Left ventricle myocardium inferior (tissue), 1 donor: ENCODE results near the gene TFF3. TPM values are rescaled to one million over a fixed set of nuclear protein-coding genes. Genes with fewer than 3 reads are reported as not detected.

ENCODE experiments used
- DNase-seq: peaks from one replicate; pipeline ENCODE4 v3.0.0-alpha.2; 2020
- H3K27ac ChIP-seq: fragments of 200-600 bp; replicated peaks from 2 replicates; pipeline ENCODE4 v1.8.0; 2021
- H3K27me3 ChIP-seq: fragments of 200-600 bp; 2 replicates; pipeline ENCODE4 v1.8.0; 2021; ENCODE audit warnings: low read depth
- H3K36me3 ChIP-seq: fragments of 200-600 bp; 2 replicates; pipeline ENCODE4 v1.8.0; 2021
- H3K4me1 ChIP-seq: fragments of 200-600 bp; 2 replicates; pipeline ENCODE4 v1.8.0; 2021
- H3K4me3 ChIP-seq: fragments of 200-600 bp; 2 replicates; pipeline ENCODE4 v1.8.0; 2021; ENCODE audit warnings: mild to moderate bottlenecking, moderate library complexity
- H3K9me3 ChIP-seq: fragments of 200-600 bp; replicated peaks from 2 replicates; pipeline ENCODE4 v1.8.0; 2021
- intact Hi-C: fragments of 100-400 bp; cut with micrococcal nuclease; formaldehyde crosslinking; loops from one replicate; pipeline ENCODE4 v1.11.0; 2022
- long read RNA-seq: library from polyadenylated mRNA; unstranded; transcript quantifications from one replicate; pipeline ENCODE4 v2.0.0, GENCODE V29; 2021
- total RNA-seq: library from RNA; stranded (reverse); fragmentation: NEBNext Ultra II Directional; extraction: Animal tissue kit (Norgen Biotek cat#: 25700); gene quantifications from one replicate; pipeline ENCODE4 v1.2.1, GENCODE V29; 2021
- TF ChIP-seq, protein P1 (sequence below): fragments of 200-600 bp; IDR thresholded peaks from 2 replicates; pipeline ENCODE4 v1.8.0; 2021; ENCODE audit warnings: antibody characterized with exemption, mild to moderate bottlenecking, borderline replicate concordance
- donor health status: DM: no; HTN: yes; CAD: no; lungs with severe emphysema.

The TFF3 gene, protein sequence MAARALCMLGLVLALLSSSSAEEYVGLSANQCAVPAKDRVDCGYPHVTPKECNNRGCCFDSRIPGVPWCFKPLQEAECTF
- total RNA-seq: 2.9 TPM
- long read RNA-seq, partial matches to known transcripts: 0 of 1 reads
- long read RNA-seq, other reads (novel, unspliced or antisense): 1 of 1 reads

DNA sequence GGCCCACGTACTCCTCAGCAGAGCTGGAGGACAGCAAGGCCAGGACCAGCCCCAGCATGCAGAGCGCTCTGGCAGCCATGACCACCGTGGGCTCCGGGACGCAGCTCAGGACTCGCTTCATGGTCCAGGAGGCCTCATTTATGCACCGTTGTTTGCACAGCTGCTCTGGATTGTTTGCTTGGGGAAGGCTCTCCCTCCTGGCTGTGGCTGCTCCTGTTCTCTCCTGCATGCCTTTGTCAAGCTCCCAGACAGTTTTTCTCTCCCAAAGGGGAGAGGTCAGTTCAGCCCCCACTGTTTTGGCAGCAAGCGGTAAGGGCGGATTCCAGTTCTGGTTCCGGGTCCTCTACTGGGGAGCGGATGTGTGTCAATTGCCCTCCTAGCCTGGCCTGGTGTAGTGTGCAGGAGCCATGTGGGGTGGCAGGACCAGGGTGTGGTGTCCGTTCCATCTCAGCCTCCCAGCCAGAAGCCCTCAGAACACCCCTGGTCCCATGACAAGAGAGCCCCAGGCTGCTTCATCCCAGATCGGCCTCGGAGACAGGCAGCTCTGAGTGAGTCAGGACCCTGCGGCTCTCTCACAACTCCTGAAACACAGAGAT, at the start of gene TFF3:
TFF3 (minus strand) TSS at position 114 of the 596 bp plus-strand sequence; CDS start at position 79, 35 bp downstream.
- Histone ChIP-seq H3K4me1 (peaks cover 15% of the 10 kb centered on the region), H3K9me3 (no peaks in the 10 kb centered on the region), H3K4me3 (no peak within 1 kb of the TSS), H3K27ac (peak within 1 kb of the TSS; percentile 60), H3K36me3 (no peaks in the 10 kb centered on the region), H3K27me3 (peaks cover 3% of the 10 kb centered on the region)
- intact Hi-C loops: no loop called here
- no peak for DNase-seq
- TF ChIP-seq, protein P1, sequence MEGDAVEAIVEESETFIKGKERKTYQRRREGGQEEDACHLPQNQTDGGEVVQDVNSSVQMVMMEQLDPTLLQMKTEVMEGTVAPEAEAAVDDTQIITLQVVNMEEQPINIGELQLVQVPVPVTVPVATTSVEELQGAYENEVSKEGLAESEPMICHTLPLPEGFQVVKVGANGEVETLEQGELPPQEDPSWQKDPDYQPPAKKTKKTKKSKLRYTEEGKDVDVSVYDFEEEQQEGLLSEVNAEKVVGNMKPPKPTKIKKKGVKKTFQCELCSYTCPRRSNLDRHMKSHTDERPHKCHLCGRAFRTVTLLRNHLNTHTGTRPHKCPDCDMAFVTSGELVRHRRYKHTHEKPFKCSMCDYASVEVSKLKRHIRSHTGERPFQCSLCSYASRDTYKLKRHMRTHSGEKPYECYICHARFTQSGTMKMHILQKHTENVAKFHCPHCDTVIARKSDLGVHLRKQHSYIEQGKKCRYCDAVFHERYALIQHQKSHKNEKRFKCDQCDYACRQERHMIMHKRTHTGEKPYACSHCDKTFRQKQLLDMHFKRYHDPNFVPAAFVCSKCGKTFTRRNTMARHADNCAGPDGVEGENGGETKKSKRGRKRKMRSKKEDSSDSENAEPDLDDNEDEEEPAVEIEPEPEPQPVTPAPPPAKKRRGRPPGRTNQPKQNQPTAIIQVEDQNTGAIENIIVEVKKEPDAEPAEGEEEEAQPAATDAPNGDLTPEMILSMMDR: no peak

DNA sequence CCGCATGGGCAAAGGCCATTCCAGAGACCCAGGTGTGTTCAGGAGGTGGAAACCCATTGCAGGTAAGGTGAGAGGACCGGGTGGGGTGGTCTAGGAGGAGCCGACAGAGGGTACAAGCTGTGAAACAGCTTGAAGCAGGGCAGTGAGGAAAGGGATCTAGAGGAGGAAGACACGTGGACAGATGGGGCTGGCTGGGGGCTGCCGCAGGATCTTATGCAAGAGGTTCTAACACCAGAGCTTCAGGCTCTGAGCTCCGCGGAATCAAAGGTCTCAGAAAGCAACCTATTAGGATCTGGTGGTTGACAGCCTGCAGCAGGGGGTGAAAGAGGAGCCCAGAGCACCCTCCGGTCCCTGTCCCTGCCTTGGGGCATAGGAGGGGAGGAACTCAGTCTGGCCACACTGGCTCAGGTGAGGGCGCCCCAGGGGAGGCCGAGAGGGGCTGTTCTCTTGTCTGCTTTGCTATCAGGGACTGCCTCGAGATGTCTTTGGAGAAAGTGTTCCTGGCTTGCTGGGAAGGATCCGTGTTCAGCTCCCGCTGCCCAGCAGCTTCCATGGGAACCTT, 49.2 kb upstream of the TFF3 start:
- intact Hi-C loops: no loop called here
- H3K4me3 ChIP-seq: no peak overlapping the region
- H3K27me3 ChIP-seq: peaks cover 95% of the 10 kb centered on the region

DNA sequence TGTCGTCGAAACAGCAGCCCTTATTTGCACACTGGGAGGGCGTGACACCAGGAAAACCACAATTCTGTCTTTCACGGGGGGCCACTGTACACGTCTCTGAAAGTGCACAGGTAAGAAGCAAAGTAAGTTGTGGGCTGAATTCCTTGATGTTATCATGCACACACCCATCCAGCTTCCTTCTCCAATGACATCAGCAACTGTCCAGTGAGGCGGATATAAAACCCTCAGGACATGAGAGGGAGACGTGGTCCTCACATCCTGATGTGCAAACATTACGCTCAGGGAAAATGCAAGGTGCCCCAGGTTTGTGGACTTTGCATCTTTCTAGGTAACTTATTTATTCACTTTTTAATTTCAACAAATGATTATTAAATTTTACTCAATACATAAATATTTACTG, 48.1 kb upstream of the TFF3 start:
- intact Hi-C loops: no loop called here
- TF ChIP-seq, protein P1: no peak
- peaks cover 95% of the 10 kb centered on the region for H3K27me3 ChIP-seq

More for the DNA sequence above, 49.2 kb upstream of the TFF3 start:
- Histone ChIP-seq H3K9me3 (peaks cover 6% of the 10 kb centered on the region), H3K27ac (no peak overlapping the region), H3K4me1 (no peaks in the 10 kb centered on the region), H3K36me3 (no peaks in the 10 kb centered on the region)
- no peak for DNase-seq
- TF ChIP-seq, protein P1: no peak

DNA sequence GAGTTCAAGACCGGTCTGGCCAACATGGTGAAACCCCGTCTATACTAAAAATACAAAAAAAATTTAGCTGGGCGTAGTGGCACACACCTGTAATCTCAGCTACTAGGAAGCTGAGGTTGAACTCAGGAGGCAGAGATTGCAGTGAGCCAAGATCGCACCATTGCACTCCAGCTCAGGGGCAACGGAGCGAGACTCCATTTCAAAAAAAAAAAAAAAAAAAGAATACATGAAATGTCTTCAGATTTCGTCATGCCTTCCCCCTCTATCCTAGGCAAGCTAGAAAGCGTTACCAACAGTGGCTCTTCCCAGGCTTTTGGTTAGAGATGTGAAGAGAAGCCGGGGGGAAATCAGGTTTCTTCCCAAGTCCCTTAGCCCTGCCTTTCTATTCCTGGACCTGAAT, 47.5 kb upstream of the TFF3 start:
- intact Hi-C loops: no loop called here
- DNase-seq: no peak
- peaks cover 95% of the 10 kb centered on the region for H3K27me3 ChIP-seq
- H3K4me1 ChIP-seq: no peaks in the 10 kb centered on the region
- H3K27ac ChIP-seq: no peak overlapping the region
- H3K9me3 ChIP-seq: peaks cover 6% of the 10 kb centered on the region
- TF ChIP-seq, protein P1: no peak
- no peaks in the 10 kb centered on the region for H3K36me3 ChIP-seq
- no peak overlapping the region for H3K4me3 ChIP-seq

More for the DNA sequence above, 48.1 kb upstream of the TFF3 start:
- H3K36me3 ChIP-seq: no peaks in the 10 kb centered on the region
- no peaks in the 10 kb centered on the region for H3K4me1 ChIP-seq
- H3K9me3 ChIP-seq: peaks cover 6% of the 10 kb centered on the region
- H3K4me3 ChIP-seq: no peak overlapping the region
- H3K27ac ChIP-seq: no peak overlapping the region
- DNase-seq: no peak

DNA sequence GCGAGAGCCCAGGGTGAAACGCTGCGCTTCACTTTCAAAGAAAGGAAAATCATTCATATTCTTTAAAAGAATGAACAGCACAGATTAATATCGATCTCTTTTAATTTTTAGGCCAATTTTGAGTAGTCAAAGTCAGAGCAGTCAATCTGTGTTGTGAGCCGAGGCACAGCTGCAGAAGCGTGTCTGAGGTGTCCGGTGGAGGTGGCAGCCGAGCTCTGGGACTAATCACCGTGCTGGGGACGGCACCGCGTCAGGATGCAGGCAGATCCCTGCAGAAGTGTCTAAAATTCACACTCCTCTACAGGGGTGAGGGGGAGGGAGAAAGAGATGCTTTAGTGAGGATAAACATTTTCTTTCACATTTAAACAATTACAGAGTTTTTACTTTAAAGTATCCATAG, 47.0 kb upstream of the TFF3 start:
- H3K9me3 ChIP-seq: peaks cover 11% of the 10 kb centered on the region
- TF ChIP-seq, protein P1: no peak
- DNase-seq: no peak
- H3K27ac ChIP-seq: no peak overlapping the region
- intact Hi-C loops: no loop called here
- H3K4me1 ChIP-seq: no peaks in the 10 kb centered on the region
- H3K36me3 ChIP-seq: no peaks in the 10 kb centered on the region
- H3K4me3 ChIP-seq: no peak overlapping the region
- H3K27me3 ChIP-seq: peaks cover 95% of the 10 kb centered on the region
